ENCODE measurements around the gene KLK12.

KLK12 gene

DNA sequence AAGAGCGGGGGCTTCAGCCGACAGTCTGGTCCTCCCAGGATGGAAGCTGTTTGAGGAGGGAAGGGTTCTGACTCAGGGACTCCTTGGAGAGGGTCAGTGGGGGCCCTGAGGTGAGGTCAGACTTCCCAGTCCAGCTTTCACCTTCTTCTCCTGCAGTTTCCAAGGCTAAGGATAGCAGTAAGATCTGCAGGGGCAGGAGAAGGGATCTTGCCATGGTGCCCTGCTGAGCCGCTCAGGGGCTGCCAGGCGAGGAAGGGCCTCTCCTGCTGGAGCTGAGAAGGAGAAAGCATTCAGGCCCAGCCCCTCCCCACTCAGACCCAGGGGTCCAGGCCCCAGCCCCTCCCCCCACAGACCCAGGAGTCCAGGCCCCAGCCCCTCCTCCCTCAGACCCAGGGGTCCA is 52.6 kb downstream of the KLK12 start:
- TF ChIP-seq, protein P1, sequence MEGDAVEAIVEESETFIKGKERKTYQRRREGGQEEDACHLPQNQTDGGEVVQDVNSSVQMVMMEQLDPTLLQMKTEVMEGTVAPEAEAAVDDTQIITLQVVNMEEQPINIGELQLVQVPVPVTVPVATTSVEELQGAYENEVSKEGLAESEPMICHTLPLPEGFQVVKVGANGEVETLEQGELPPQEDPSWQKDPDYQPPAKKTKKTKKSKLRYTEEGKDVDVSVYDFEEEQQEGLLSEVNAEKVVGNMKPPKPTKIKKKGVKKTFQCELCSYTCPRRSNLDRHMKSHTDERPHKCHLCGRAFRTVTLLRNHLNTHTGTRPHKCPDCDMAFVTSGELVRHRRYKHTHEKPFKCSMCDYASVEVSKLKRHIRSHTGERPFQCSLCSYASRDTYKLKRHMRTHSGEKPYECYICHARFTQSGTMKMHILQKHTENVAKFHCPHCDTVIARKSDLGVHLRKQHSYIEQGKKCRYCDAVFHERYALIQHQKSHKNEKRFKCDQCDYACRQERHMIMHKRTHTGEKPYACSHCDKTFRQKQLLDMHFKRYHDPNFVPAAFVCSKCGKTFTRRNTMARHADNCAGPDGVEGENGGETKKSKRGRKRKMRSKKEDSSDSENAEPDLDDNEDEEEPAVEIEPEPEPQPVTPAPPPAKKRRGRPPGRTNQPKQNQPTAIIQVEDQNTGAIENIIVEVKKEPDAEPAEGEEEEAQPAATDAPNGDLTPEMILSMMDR (IDR thresholded peaks at IDR 0.05; ENCODE audit: low read depth, low read length): no peak
- H3K4me3 ChIP-seq (ENCODE audit: low read depth, low read length): no peak overlapping the region

DNA sequence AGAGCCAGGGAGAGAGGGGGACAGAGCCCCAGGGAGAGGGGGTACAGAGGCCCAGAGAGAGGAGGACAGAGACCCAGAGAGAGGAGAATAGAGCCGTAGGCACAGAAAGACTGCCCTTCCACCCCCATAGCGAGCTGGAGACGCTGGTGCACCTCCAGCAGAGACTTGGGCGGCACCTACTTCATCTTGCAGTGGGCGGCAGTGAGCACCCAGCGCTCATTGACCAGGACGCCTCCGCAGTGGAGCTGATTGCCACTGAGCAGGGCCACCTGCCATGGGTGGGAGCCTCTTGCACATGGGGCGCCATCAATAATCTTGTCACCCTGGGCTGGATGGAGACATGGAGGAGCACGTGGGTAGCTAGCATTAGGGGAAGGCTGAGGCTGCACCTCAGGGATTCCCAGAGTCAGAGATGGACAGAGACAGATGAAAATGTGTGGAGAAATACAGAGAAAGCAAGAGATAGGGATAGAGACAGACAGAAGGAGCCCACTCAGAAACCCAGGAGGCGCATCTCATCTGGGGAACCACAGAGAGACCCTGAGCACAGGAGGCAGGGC is 53.1 kb downstream of the KLK12 start:
- TF ChIP-seq, protein P1 (IDR thresholded peaks at IDR 0.05; ENCODE audit: low read depth, low read length): no peak

DNA sequence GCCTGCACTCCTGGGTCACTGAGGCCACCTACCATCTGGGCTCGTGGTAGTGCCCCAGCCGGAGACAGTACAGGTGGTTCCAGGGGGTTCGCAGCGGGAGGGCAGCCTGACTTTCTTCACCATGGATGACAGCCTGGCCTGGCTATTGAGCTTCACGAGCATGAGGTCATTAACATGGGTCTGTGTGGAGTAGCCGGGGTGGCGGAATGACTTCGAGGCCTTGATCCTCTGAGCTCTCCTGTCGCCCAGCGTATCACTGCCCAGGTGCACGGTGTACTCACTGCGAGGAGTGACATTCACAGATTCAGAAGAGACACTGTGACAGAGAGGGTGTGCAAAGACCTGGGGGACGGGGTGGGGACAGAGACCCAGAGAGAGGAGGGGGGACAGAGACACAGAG is 54.6 kb downstream of the KLK12 start:
- no peak overlapping the region for H3K4me3 ChIP-seq (ENCODE audit: low read depth, low read length)
- TF ChIP-seq, protein P1 (IDR thresholded peaks at IDR 0.05; ENCODE audit: low read depth, low read length): no peak

More for the DNA sequence above, 53.1 kb downstream of the KLK12 start:
- H3K4me3 ChIP-seq (ENCODE audit: low read depth, low read length): no peak overlapping the region

DNA sequence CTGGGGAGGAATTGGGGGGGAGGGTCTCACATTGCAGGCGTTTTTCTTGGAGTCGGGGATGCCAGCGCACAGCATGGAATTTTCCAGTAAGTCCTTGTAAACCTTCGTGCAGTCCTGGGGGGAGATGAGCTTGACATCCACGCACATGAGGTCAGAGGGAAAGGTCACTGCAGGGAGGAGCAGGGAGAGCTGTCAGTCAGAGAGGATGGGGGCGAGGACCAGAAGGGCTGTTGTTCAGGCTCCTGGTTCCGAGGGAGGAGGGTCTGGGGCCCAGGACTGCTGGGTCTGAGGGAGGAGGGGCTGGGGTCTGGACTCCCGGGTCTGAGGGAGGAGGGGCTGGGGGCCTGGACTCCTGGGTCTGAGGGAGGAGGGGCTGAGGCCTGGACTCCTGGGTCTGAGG is 55.0 kb downstream of the KLK12 start:
- TF ChIP-seq, protein P1 (IDR thresholded peaks at IDR 0.05; ENCODE audit: low read depth, low read length): no peak
- no peak overlapping the region for H3K4me3 ChIP-seq (ENCODE audit: low read depth, low read length)
